HG03139 (cell line): ENCODE measurements around the gene CCL22.

Source experiments
- ATAC-seq: cut with Tn5 transposase; IDR thresholded peaks from one replicate; pipeline ENCODE4 v1.9.1; 2021; ENCODE audit not compliant: unreplicated experiment

CCL22 gene

DNA sequence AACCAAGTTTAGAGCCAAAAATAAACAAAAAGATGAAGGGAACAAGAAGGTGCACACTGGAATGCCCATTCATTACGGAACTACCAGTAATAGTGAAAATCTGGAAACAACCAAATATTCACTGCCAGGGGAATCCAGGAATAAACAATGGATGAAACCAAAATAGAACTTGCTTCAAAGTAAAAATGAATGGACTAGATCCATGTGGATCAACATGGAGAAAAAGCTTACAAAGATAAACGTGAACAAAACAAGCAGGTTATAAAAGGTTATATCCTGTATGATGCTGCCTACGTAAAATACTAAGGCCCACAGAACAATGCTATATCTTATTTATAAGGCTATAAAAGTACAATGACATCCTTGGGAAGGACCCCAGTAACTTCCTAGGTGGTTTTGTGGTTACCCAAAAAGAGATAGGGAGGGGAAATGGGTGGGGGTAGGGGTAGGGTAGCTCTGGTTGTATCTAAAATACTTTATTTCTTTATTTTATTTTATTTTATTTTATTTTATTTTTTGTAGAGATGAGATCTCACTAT, 12.8 kb upstream of the CCL22 start:
- ATAC-seq: no peak

GRCh38 chr16:57347858-57348257, 10.7 kb upstream of the CCL22 start:
- no peak for ATAC-seq

- no peak for ATAC-seq
These were observed 10.3 kb upstream of the CCL22 start for GRCh38 chr16:57348327-57348726.

DNA sequence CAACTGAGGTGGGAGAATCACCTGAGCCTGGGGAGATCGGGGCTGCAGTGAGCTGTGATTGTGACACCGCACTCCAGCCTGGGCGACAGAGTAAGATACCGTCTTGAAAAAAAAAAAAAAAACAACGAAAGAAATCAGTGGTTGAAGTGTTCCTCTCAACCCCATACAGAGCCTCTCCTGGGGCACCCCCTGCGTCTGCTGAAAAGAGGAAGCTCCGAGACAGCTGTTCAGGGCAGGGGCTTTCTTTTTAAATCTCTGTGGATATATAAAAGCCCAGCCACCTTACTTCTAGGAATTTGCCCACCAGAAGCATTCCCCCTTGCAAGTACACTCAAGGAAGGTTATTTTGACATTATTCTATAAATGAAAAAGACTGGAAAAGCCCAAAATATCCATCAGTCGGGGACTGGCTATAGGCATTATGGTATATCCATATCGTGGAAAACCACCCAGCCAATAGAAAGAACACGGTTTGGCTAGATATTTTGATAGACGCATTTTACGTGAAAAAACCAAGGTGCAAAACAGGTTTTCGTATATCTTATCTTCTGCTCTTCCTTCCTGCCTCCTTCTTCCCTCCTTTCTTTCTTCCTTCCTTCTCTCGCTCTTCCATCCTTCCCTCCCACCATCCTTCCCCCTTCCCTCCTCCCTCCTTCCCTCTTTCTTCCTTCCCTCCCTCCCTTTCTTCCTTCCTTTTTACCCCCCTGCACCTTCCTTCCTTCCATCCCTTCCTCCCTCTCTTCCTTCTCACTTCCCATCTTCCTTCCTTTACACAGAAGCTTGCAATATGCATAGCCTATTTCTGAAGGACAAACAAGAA, 9.2 kb upstream of the CCL22 start:
- peak; percentile 76 for ATAC-seq

DNA sequence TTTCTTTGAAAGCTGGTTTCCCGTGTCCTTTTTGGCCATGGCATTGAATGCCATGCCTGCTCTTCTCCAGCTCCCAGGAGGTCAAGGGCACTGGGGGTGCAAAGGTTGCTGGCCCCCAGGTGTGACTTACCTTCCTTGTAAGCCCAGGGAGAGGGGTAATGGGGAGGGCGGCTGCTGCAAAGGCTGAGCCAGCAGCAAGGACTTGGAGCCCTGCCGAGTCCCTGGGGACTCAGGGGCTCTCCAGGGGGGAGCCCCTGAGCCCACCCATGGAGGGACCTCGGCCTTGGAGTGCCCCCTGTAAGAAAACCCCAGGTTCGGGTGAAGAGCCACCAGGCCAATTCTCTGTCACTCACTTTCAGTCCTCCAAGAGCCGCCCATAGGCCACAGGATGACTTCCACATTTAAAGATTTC, 5.9 kb upstream of the CCL22 start:
- no peak for ATAC-seq

DNA sequence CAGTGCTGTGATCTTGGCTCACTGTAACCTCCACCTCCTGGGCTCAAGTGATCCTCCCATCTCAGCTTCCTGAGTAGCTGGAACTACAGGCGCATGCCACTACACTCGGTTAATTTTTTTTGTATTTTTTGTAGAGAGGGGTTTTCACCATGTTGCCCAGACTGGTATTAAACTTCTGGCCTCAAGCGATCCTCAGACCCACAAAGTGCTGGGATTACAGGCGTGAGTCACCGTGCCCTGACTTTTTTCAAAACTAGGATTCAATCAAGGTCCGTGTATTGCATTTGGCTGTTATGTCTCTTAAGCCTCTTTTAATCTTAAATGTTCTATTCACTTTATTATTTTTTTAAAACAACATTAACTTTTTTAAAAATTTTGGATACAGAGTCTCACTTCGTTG, 4.3 kb upstream of the CCL22 start:
- ATAC-seq: no peak

DNA sequence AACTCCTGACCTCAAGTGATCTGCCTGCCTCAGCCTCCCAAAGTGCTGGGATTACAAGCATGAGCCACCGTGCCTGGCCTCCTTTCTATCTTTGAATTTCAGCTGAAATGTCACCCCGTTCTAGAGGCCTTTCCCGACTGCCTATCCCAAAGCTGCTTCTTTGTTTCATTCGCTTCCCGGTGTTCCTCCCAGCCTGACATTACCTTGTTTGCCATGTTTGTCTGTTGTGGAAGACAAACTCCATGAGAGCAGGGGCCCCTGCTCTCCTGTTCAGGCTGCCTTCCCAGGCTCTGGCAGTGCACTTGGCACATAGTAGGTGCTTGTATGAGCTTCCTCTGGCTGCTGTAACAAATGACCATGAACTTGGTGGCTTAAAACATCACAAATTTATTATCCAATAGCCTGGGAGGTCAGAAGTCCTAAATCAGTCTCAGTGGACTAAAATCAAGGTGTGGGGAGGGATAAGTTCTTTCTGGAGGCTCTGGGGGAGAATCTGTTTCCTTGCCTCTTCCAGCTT, 2.6 kb upstream of the CCL22 start:
- ATAC-seq: no peak

GRCh38 chr16:57356547-57356946, 2.0 kb upstream of the CCL22 start:
- no peak for ATAC-seq

DNA sequence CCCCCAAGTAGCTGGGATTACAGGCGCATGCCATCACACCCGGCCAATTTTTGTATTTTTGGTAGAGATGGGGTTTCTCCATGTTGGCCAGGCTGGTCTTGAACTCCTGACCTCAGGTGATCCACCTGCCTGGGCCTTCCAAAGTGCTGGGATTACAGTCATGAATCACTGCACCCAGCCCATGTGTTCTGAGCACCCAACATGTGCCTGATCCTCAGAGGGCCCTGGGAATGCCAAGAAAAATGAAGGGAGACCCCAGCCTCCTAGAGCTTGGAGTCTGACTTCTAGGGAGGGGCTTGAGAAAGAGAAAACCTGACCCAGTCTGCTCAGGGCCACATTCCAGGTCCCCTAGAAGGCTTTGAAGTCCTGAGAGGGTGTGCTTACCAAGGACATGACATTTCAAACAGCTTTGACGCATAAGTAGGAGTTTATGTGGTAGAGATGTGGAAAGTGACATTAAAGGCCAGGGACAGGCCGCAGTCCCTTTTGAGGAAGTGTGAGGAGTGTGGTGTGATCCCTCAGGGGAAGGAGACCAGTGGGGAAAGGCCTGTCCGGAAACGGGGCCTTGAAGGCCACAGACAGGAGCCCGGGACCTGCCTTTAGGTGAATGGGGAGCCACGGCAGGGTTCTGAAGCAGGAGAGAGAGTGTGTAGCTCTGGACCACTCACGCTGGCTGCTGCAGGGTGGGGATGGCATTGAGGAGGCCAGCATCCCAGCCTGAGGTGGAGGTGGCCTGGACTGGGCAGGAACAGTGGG, 1.1 kb upstream of the CCL22 start:
- peak; percentile 44 for ATAC-seq

- ATAC-seq: no peak
These were observed 530 bp upstream of the CCL22 start for GRCh38 chr16:57358086-57358420.

DNA sequence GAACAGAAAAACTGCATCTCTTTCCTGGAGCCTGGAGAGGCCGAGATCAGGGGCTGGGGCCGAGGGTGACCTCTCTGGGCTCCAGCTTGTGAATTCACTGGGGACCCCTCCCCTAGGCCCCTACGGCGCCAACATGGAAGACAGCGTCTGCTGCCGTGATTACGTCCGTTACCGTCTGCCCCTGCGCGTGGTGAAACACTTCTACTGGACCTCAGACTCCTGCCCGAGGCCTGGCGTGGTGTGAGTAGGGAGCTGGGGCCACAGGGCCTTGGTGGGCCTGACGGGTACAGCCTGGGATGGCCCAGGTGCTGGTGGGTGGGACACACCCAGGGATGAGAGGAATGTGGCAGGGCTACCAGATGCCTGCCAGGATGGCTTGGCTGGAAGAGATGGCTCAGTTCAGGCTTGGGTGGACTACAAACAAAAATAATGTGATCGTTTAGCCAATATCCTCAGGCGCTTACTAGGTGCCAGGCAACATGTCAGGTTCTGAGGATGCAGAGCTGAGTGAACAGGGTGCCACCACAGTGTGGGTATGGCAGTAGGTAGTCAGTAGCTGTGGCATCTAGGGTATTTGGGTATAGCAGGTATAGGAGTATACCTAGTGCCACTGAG, 1.8 kb downstream of the CCL22 start:
- no peak for ATAC-seq

DNA sequence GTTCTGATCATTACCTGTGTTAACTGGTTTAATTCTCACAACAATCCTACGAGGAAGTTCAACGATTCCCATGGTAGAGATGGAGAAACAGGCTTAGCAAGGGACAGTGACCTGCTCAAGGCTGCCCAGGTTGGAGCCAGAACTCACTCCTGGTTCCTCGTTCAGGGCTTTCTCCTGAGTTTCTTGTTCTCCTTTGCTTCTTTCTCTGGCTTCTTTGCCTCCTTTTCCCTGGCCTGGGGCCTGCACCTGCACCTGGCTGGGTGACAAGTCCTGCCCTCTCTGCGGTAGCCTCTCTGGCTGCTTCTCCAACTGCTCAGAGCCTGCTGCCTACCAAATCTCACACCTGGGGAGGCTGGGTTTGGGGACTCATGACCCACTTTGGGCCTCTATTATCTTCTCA, 2.8 kb downstream of the CCL22 start:
- ATAC-seq: no peak

- ATAC-seq: no peak
These were observed 5.6 kb downstream of the CCL22 start for GRCh38 chr16:57364143-57364542.

- no peak for ATAC-seq
These were observed 8.0 kb downstream of the CCL22 start for GRCh38 chr16:57366544-57367040.

DNA sequence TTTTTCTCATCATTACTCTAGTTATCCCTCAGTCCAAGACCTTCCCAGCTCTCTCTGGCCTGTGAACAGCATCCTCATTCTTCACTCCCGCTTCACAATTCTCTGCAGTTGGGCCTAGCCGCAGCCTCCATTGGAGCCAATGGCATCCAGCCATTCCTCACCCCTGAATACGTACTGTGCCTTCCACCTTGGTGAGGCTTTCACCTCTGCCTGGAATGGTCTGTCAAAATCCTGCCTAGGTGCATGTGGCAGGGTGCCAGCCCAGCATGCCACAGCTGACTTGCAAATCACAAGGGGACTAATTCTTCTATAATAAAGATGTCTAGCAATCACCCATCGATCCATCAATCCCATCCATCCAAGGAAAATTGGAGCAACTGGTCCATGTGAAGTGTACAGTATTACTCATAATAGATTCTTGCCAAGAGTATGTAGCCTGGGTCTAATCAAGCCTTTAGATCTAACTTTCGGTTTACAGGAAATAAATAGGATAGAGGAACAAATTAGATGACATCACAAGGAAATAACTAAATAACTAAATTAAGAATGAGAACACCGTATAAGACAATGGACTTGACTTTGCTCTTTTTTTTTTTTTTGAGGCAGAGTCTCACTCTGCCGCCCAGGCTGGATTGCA, 8.7 kb downstream of the CCL22 start:
- ATAC-seq: no peak

GRCh38 chr16:57371494-57372371, 13.2 kb downstream of the CCL22 start:
- no peak for ATAC-seq

DNA sequence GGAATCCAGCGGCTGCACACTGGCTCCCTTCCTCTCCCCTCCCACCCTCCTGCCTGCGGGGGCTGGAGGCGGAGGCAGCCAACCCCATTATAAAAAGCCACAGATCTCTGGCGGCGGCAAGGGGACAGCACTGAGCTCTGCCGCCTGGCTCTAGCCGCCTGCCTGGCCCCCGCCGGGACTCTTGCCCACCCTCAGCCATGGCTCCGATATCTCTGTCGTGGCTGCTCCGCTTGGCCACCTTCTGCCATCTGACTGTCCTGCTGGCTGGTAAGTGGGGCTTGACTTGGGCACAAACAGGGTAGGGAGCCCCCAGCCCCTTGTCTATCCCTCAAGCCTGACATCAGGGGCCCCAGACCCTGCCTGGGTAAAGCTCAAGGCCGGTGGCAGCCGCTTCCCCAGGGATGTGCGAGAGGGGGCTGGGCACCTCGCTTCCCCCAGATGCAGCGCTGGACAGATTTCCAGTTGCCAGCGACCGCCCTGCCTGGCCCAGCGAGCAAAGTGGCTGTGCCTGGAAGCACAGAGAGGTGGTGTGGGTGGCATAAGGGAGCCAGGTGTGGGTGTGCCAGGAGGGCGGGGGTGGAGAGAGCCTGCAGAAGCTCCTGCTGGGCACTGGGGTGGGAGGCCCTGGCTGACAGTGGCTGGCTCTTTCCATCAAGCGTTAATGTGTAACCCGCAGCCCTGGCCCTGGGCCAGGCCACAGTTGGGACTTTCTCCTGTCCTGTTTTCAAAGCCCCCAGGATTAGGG, 14.0 kb downstream of the CCL22 start, which contains the start of gene CX3CL1:
Gene CX3CL1, plus strand, starts transcription at position 119 of the 745 bp plus-strand sequence. Its CDS starts 79 bp downstream, at position 198.
- ATAC-seq: no peak

DNA sequence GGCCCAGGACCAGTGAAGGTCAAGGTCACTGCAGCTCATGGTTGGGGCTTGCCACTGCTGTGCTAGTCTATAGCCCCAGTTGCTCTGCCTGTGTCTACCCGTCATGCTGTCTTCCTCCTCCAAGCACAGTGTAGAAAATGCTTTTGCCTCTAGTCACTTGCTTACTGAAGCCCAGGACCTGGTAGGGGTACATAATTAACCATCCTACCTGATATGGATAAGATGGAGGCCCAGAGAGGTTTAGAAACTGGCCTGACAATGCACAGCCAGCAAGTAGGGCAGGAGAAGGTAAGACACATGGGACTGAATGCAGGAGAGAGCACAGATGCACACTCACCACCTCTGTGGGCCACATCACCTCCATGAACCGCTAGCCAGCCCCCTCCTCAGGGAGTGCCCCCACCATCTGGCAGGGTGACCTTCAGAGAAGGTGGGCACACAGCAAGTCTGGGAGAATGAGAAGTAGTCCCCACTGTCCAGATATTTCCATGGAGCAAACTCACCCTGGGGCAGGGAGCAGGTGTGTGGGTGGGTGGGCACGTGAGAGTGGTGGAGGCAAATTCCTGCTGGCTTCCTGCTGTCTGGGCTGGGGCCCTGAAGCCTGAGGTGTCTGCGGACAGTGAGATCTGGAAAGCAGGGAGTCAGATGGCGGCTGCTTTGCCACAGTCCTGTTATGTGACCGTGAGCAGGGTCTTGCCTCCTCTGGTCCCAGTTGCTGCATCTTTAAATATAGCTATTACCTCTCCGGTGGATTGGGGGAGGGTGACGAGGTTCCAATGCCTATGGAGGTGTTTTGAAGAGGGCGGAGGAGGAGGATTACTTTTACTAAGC, 14.7 kb downstream of the CCL22 start:
- no peak for ATAC-seq
